ENCODE data around the gene NFKBIB.
"Not testable (repeated sequence)": the region's sequence is repeated elsewhere in the genome, so short reads cannot be mapped to it uniquely, and the experiment has no call there.

NFKBIB gene

GRCh38 chr19:38899447-38900201 lies at the start of gene NFKBIB, which contains the start of gene SIRT2:
Gene NFKBIB (plus strand): TSS chr19:38899969. CDS start chr19:38900033, 64 bp downstream.
Gene SIRT2 (minus strand): TSS chr19:38899618. CDS start chr19:38899521, 97 bp downstream.
- DNase-seq = peak; percentile 100

GRCh38 chr19:38850436-38850975 lies 49.3 kb upstream of the NFKBIB start:
- peak; percentile 62 for DNase-seq

DNA sequence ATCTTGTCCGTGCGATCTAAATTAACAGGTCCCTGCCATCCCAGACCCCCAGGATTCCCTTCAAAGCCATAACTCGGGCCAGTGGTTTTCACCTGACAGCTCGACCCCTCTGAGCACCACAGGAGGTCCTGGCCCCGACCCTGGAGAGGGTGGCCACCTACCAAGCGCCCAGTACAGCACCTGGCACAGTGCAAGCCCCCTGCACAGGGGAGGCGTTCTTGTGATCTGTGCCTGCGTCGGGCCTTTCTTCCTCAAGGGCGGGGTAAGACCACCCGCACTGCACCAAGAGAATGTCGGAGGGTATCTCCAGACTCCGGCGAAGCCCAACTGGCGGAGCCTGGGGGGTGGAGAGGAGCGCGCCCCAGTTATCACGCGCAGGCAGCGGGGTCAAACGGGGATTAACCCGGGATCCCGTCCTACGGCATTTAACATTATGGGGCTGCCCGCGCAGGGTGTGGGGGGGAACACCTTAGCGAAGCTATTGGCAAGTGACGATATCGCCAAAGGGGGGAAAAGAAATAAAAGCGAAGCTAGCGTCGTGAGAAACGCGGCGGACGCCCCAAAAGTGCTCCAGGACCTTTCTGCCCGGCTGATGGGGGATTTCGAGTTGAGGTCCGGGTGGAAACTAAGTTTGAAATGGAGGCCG lies 48.7 kb upstream of the NFKBIB start:
- no peak for DNase-seq

DNA sequence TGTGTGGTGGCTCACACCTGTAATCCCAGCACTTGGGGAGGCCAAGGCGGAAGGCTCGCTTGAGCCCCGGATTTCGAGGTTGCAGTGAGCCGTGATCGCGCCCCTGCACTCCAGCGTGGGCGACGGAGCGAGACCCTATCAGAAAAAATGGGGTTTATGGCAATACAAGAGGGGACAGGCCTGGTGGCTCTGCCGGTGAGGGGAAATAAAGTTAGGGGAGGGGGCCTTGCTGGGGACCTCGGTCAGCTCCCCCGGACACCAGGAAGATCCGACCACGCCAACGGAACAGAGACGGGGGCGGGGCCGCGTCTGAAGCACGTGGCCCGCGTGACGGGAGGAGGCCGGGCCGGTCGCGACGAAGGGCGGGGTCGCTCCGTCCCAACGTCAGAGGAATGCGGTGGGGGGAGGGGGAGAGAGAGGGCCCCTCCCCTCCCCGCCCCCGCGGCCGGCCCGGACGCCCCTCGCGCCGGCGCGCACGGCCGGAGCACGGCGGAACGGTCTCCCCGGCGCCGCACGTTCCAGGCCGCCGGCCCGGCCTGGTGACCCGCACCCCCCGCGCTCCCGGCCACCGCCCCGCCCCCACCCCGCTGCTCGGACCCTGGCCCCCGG lies 48.0 kb upstream of the NFKBIB start:
- peak; percentile 86 for DNase-seq

GRCh38 chr19:38852231-38853044 lies 47.3 kb upstream of the NFKBIB start:
- no peak for DNase-seq

GRCh38 chr19:38853214-38853613 lies 46.6 kb upstream of the NFKBIB start:
- DNase-seq = no peak

GRCh38 chr19:38854961-38855360 lies 44.8 kb upstream of the NFKBIB start:
- not testable (repeated sequence) for DNase-seq

GRCh38 chr19:38855751-38856150 lies 44.0 kb upstream of the NFKBIB start:
- DNase-seq = not testable (repeated sequence)

DNA sequence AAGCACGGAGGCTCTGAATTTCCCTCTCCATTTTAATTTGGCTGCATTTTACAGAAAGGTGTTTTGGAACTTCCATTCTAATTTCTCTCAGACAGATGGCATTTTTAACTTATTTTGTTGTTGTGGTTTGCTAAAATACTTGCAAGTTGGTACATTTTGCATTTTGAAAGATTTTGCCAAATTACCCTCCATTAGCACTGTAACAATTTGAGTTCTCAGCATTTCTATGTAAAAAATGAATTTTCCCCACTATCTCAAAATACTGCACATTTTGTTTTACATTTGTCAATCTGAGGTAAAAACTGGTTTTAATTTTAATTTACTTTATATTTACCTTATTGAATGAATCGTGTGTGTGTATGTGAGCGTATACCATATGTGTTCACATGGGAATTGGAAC lies 43.0 kb upstream of the NFKBIB start:
- DNase-seq = no peak

DNA sequence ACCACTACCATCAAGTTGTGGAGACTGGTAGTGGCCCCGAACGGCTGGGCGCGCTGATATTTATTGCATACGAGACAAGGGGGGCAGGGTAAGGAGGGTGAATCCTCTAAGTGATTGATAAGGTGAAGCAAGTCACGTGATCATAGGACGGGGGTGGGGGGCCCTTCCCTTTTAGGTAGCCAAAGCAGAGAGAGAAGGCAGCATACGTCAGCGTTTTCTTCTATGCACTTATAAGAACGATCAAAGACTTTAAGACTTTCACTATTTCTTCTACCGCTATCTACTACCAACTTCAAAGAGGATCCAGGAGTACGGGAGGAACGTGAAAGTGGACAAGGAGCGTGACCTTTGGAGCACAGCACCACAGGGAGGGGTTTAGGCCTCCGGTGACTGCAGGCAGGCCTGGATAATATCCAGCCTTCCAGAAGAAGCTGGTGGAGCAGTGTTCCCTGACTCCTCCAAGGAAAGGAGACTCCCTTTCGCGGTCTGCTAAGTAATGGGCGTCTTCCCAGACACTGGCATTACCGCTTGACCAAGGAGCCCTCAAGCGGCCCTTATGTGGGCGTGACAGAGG lies 40.1 kb upstream of the NFKBIB start:
- DNase-seq = not testable (repeated sequence)

- no peak for DNase-seq
Observed at GRCh38 chr19:38861368-38861767, 38.4 kb upstream of the NFKBIB start.

DNA sequence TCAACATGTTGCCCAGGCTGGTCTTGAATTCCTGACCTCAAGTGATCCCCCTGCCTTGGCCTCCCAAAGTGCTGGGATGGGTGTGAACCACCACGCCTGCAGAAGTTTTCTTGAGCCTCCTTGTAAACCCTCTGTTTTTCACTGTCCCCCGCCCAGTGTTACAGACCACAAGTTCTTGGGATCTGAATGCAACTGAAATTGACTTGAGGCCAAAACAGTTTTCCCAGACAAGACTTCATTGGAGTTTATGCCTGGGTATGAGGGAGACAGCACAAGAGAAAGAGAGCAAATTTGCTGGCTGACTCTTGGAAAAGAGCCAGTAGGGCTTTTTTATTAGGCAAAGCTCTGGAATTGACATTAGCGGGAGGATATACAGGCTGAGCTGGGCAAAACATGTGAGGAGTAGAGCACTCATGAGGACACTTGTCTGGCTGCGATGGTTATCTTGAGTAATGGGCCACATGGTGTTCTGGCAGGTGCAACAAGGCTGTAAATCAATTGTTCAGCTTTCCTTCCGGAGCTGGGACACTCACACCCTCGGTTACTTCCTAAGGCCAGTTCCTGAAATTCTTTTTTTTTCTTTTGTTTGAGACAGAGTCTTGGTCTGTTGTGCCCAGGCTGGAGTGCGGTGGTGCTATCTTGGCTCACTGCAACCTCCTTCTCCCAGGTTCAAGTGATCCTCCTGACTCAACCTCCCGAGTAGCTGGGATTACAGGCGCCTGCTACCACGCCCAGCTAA lies 37.3 kb upstream of the NFKBIB start:
- DNase-seq = peak; percentile 87

DNA sequence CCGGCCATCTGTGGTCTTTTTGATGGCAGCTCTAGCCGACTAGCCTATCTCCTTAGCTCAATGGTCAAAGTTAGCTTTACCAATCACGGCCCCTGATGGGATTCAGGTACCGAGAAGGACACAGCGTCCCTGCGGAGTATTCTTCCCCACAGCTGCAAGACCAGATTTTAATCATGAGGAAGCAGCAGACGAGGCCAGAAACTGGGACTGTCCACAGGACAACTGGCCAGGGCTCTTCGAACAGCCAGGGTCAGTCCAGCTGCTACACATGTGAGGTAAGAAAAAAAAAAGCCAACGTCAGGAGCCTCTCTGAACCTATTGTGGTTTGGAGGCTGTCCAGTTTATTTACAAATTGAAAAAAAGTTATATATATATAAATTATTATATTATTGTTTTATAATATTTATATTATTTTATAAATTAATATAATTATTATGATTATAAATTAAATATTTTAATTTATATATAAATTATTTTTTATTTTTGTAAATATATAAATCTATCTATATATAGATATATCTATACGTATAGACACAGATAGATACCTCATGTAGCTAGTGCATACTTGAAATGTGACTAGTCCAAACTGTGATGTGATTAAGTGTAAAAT lies 32.5 kb upstream of the NFKBIB start:
- no peak for DNase-seq

DNA sequence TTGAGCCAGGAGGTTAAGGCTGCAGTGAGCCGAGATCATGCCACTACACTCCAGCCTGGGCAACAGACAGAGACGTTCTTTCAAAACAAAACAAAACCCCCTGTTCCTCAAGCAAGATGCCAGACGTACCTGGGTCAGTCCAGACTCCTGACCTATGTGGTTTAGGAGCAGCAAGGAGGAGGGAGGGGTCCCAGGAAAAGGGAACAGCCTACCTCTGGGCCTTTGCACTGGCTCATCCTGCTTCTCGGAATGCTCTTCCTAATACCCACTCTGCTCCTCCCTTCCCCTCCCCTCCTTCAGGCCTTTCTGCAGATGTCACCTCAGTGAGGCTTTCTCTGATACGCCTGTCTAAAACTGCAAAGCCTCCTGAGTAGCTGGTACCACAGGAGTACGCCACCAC lies 31.2 kb upstream of the NFKBIB start:
- DNase-seq = no peak

GRCh38 chr19:38869160-38869835 lies 30.5 kb upstream of the NFKBIB start:
- no peak for DNase-seq

- peak; percentile 22 for DNase-seq
Observed at GRCh38 chr19:38869836-38870607, 29.7 kb upstream of the NFKBIB start.

DNA sequence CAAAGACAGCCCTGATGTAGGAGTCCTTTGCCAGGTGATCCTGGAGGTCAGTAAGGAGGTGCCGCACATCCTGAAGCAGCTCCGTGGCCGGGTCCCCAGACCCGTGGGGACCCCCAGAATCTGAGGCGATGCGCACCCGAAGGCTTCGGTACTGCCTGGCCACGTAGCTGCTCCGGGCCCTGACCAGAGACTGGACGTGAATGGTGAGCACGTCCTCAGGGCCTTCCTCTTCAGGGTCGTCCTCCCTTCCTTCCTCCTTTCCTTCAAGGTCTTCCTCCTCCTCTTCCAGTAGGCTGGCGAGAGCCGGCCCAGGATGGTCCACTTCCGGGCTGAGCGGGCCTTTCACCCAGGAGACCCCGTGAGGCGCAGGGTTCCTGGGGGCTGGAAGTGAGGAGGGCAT lies 29.2 kb upstream of the NFKBIB start:
- no peak for DNase-seq

GRCh38 chr19:38873400-38873799 lies 26.4 kb upstream of the NFKBIB start:
- DNase-seq = not testable (repeated sequence)

DNA sequence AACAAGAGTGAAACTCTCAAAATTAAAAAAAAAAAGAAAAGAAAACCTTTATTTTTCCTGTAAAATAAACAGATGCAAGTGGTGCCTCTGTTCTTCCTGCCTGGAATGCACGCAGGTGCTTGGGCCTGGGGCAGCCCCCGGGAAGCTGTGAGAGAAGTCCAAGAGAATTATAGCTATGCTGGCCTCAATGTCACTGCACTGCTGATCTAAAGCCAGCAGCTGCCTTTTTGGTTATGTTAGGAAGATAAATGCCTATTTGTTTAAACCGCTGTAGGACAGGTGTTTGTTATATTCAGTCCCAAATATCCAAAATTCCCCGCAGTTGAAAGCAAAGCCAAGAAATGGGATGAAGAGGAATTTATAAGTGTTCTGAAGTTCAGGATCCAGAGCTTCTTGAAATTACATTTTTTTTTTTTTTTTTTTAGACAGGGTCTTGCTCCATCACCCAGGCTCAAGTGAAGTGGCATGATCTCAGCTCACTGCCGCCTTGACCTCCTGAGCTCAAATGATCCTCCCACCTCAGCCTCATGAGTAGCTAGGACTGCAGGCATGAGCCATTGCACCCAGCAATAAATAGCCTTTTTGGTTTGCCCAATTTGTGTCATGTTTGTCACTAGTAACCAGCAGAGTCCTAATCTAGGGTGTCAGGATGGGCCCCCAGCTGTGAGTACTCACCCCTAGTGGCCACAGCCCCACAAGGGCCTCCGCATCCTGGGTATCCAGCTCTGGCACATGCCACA lies 23.9 kb upstream of the NFKBIB start:
- DNase-seq = no peak
